ENCODE data around the gene KRTAP9-6.
"Not testable (repeated sequence)": the region's sequence is repeated elsewhere in the genome, so short reads cannot be mapped to it uniquely, and the experiment has no call there.

The KRTAP9-6 gene

GRCh38 chr17:41265078-41265477 lies at the start of gene KRTAP9-6:
Gene KRTAP9-6 (plus strand): TSS chr17:41265378. CDS start chr17:41265378, 0 bp downstream.
- H3K4me1 Mint-ChIP-seq (ENCODE audit: low read depth): peaks cover 14% of the 10 kb centered on the region
- H3K36me3 Mint-ChIP-seq (ENCODE audit: low read depth): no peaks in the 10 kb centered on the region
- peaks cover 4% of the 10 kb centered on the region for H3K27me3 Mint-ChIP-seq
- no peaks in the 10 kb centered on the region for H3K9me3 Mint-ChIP-seq
- H3K27ac Mint-ChIP-seq: no peak within 1 kb of the TSS
- H3K4me3 Mint-ChIP-seq: no peak within 1 kb of the TSS

GRCh38 chr17:41215681-41216080 lies 49.5 kb upstream of the KRTAP9-6 start:
- peaks cover 4% of the 10 kb centered on the region for H3K9me3 Mint-ChIP-seq
- H3K4me1 Mint-ChIP-seq (ENCODE audit: low read depth): peaks cover 12% of the 10 kb centered on the region
- no peak overlapping the region for H3K27ac Mint-ChIP-seq
- H3K4me3 Mint-ChIP-seq: no peak overlapping the region
- peaks cover 8% of the 10 kb centered on the region for H3K27me3 Mint-ChIP-seq
- peaks cover 3% of the 10 kb centered on the region for H3K36me3 Mint-ChIP-seq (ENCODE audit: low read depth)

GRCh38 chr17:41223821-41224220 lies 41.4 kb upstream of the KRTAP9-6 start:
- H3K27me3 Mint-ChIP-seq: peaks cover 4% of the 10 kb centered on the region
- H3K27ac Mint-ChIP-seq: no peak overlapping the region
- no peak overlapping the region for H3K4me3 Mint-ChIP-seq
- no peaks in the 10 kb centered on the region for H3K4me1 Mint-ChIP-seq (ENCODE audit: low read depth)
- H3K9me3 Mint-ChIP-seq: peaks cover 4% of the 10 kb centered on the region
- H3K36me3 Mint-ChIP-seq (ENCODE audit: low read depth): peaks cover 3% of the 10 kb centered on the region

DNA sequence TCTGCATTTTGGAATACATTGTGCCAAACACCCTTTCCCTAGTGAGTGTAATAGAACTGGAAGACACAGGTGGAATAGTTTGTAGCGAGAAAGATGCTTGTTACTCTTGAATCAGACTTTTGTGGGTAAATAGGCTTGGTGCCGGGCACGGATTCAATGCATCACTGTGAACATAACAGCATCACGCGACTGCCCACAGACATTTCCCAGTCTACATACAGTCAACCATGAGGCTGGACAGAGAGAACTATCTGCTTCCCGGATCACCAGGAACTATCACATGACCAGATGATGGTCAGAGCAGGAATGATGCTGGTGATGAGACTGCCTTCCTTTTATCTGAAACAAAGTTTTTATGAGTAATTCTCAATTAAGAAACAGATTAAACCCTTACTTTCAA lies 39.1 kb upstream of the KRTAP9-6 start:
- Mint-ChIP-seq H3K36me3 (ENCODE audit: low read depth) (no peaks in the 10 kb centered on the region), H3K27ac (no peak overlapping the region), H3K9me3 (no peaks in the 10 kb centered on the region), H3K4me1 (ENCODE audit: low read depth) (no peaks in the 10 kb centered on the region), H3K27me3 (peaks cover 4% of the 10 kb centered on the region), H3K4me3 (no peak overlapping the region)

- H3K36me3 Mint-ChIP-seq (ENCODE audit: low read depth); H3K4me3 Mint-ChIP-seq; H3K27me3 Mint-ChIP-seq; H3K9me3 Mint-ChIP-seq; H3K4me1 Mint-ChIP-seq (ENCODE audit: low read depth); H3K27ac Mint-ChIP-seq: not testable (repeated sequence)
These were observed 38.5 kb upstream of the KRTAP9-6 start, which contains the start of gene KRTAP9-2 for GRCh38 chr17:41226598-41227095. Gene KRTAP9-2 (plus strand): TSS chr17:41226648. CDS start chr17:41226655, 7 bp downstream.

GRCh38 chr17:41230094-41230493 lies 35.1 kb upstream of the KRTAP9-6 start:
- H3K9me3 Mint-ChIP-seq: no peaks in the 10 kb centered on the region
- H3K4me3 Mint-ChIP-seq: no peak overlapping the region
- no peaks in the 10 kb centered on the region for H3K36me3 Mint-ChIP-seq (ENCODE audit: low read depth)
- H3K27ac Mint-ChIP-seq: no peak overlapping the region
- H3K27me3 Mint-ChIP-seq: peaks cover 4% of the 10 kb centered on the region
- no peaks in the 10 kb centered on the region for H3K4me1 Mint-ChIP-seq (ENCODE audit: low read depth)

GRCh38 chr17:41231731-41232130 lies 33.4 kb upstream of the KRTAP9-6 start:
- Mint-ChIP-seq H3K36me3 (ENCODE audit: low read depth) (no peaks in the 10 kb centered on the region), H3K4me3 (no peak overlapping the region), H3K9me3 (no peaks in the 10 kb centered on the region), H3K4me1 (ENCODE audit: low read depth) (no peaks in the 10 kb centered on the region), H3K27me3 (peaks cover 4% of the 10 kb centered on the region), H3K27ac (no peak overlapping the region)

DNA sequence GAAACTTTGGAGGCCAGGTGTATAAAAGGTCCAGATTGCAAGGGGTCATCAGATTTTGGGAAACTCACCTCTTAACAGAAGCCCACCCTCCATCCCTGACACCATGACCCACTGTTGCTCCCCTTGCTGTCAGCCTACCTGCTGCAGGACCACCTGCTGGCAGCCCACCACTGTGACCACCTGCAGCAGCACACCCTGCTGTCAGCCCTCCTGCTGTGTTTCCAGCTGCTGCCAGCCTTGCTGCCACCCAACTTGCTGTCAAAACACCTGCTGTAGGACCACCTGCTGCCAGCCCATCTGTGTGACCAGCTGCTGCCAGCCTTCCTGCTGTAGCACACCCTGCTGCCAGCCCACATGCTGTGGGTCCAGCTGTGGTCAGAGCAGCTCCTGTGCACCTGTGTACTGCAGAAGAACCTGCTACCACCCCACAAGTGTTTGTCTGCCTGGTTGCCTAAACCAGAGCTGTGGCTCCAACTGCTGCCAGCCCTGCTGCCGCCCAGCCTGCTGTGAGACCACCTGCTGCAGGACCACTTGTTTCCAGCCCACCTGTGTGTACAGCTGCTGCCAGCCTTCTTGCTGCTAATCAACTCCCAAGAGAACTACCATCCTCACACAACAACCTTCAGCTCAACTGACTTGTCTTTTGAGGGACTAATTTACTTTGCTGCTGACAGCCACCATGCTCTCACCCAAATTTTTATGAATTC lies 32.6 kb upstream of the KRTAP9-6 start, which contains the start of gene KRTAP9-3:
TSS of gene KRTAP9-3 (plus strand) at position 51 of the 707 bp plus-strand sequence. CDS start at position 104, 53 bp downstream.
- not testable (repeated sequence) for H3K27me3 Mint-ChIP-seq; H3K4me1 Mint-ChIP-seq (ENCODE audit: low read depth); H3K9me3 Mint-ChIP-seq; H3K36me3 Mint-ChIP-seq (ENCODE audit: low read depth); H3K27ac Mint-ChIP-seq; H3K4me3 Mint-ChIP-seq

DNA sequence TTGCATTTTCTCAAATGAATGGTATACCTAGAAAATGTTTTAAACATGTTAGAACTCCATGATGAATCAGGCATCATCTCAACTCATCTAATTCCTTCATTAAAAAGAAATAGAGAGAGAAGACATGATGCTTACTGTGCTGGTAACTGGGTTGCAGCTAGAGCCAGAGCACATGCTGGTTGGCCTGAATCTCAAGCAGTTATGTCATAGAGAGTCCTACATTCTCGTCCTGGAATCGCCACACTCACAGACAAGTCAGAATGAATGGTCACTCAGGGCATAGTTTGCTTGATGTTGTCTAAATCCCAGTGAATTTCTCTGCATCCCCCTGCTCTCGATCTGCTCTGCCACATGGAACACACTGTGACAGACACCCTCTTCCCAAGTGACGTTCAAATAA lies 28.1 kb upstream of the KRTAP9-6 start:
- not testable (repeated sequence) for H3K4me3 Mint-ChIP-seq; H3K36me3 Mint-ChIP-seq (ENCODE audit: low read depth); H3K9me3 Mint-ChIP-seq; H3K27me3 Mint-ChIP-seq; H3K27ac Mint-ChIP-seq; H3K4me1 Mint-ChIP-seq (ENCODE audit: low read depth)

DNA sequence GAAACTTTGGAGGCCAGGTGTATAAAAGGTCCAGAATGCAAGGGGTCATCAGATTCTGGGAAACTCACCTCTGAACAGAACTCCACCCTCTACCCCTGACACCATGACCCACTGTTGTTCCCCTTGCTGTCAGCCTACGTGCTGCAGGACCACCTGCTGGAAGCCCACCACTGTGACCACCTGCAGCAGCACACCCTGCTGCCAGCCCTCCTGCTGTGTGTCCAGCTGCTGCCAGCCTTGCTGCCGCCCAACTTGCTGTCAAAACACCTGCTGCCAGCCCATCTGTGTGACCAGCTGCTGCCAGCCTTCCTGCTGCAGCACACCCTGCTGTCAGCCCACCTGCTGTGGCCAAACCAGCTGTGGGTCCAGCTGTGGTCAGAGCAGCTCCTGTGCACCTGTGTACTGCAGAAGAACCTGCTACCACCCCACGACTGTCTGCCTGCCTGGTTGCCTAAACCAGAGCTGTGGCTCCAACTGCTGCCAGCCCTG lies 27.2 kb upstream of the KRTAP9-6 start, which contains the start of gene KRTAP9-8:
TSS of gene KRTAP9-8 (plus strand) at position 51 of the 489 bp plus-strand sequence. CDS start at position 104, 53 bp downstream.
- not testable (repeated sequence) for H3K4me1 Mint-ChIP-seq (ENCODE audit: low read depth); H3K36me3 Mint-ChIP-seq (ENCODE audit: low read depth); H3K27ac Mint-ChIP-seq; H3K9me3 Mint-ChIP-seq; H3K4me3 Mint-ChIP-seq; H3K27me3 Mint-ChIP-seq

- H3K27me3 Mint-ChIP-seq; H3K36me3 Mint-ChIP-seq (ENCODE audit: low read depth); H3K4me1 Mint-ChIP-seq (ENCODE audit: low read depth); H3K9me3 Mint-ChIP-seq; H3K4me3 Mint-ChIP-seq; H3K27ac Mint-ChIP-seq: not testable (repeated sequence)
These were observed 18.0 kb upstream of the KRTAP9-6 start for GRCh38 chr17:41246995-41247787.

DNA sequence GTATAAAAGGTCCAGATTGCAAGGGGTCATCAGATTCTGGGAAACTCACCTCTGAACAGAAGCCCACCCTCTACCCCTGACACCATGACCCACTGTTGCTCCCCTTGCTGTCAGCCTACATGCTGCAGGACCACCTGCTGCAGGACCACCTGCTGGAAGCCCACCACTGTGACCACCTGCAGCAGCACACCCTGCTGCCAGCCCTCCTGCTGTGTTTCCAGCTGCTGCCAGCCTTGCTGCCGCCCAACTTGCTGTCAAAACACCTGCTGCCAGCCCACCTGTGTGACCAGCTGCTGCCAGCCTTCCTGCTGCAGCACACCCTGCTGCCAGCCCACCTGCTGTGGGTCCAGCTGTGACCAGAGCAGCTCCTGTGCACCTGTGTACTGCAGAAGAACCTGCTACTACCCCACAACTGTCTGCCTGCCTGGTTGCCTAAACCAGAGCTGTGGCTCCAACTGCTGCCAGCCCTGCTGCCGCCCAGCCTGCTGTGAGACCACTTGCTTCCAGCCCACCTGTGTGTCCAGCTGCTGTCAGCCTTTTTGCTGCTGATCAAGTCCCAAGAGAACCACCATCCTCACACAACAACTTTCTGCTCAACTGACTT lies 15.4 kb upstream of the KRTAP9-6 start, which contains the start of gene KRTAP9-4:
TSS of gene KRTAP9-4 (plus strand) at position 51 of the 604 bp plus-strand sequence. CDS start at position 85, 34 bp downstream.
- H3K27ac Mint-ChIP-seq, H3K9me3 Mint-ChIP-seq: not testable (repeated sequence)

DNA sequence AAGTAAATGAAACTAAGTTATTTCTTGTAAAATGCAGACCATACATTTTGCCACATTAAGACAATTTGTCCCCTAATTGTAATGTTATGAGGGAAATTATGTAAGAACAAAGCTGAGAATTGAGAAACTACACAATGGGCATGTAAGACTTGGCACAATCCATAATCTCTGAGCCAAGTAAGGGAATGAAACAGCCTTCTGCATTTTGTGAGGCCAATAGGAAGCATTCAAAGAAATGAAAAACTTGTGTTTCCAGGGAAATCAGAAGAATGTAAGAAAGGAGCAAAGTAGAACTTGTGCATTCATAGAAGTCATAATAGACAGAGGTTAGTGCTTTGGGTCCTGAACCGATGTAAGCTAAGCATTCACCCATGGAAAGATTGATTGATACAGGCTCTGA lies 13.9 kb upstream of the KRTAP9-6 start:
- no peaks in the 10 kb centered on the region for H3K9me3 Mint-ChIP-seq

More for the DNA sequence above, 15.4 kb upstream of the KRTAP9-6 start, which contains the start of gene KRTAP9-4:
- H3K27me3 Mint-ChIP-seq; H3K36me3 Mint-ChIP-seq (ENCODE audit: low read depth); H3K4me3 Mint-ChIP-seq; H3K4me1 Mint-ChIP-seq (ENCODE audit: low read depth): not testable (repeated sequence)

GRCh38 chr17:41254861-41255260 lies 10.3 kb upstream of the KRTAP9-6 start:
- H3K36me3 Mint-ChIP-seq (ENCODE audit: low read depth): no peaks in the 10 kb centered on the region
- H3K27ac Mint-ChIP-seq: no peak overlapping the region
- H3K9me3 Mint-ChIP-seq: no peaks in the 10 kb centered on the region
- peaks cover 9% of the 10 kb centered on the region for H3K27me3 Mint-ChIP-seq
- H3K4me3 Mint-ChIP-seq: no peak overlapping the region
- H3K4me1 Mint-ChIP-seq (ENCODE audit: low read depth): no peaks in the 10 kb centered on the region

More for the DNA sequence above, 13.9 kb upstream of the KRTAP9-6 start:
- H3K4me3 Mint-ChIP-seq: no peak overlapping the region
- no peak overlapping the region for H3K27ac Mint-ChIP-seq
- peaks cover 5% of the 10 kb centered on the region for H3K27me3 Mint-ChIP-seq
- no peaks in the 10 kb centered on the region for H3K36me3 Mint-ChIP-seq (ENCODE audit: low read depth)
- H3K4me1 Mint-ChIP-seq (ENCODE audit: low read depth): no peaks in the 10 kb centered on the region

Measured in stimulated activated naive CD8-positive, alpha-beta T cell treated with anti-CD3 and anti-CD28 coated beads, Interleukin-15, Interleukin-2, amounts not matched to agents 100 ng/mL and 50 ng/mL, for 24 hours (primary cell).